Measurements from ENCODE around the gene SMC6. TPM values are rescaled to one million over a fixed set of nuclear protein-coding genes. Genes with fewer than 3 reads are reported as not detected.

Gene SMC6
- total and polyA plus RNA-seq, 10 of the 15 experiments (the other 5 are each of a cell fraction or from before 2014, with no cell fraction given): 12.8 to 63.8 (median 38.8) TPM

DNA sequence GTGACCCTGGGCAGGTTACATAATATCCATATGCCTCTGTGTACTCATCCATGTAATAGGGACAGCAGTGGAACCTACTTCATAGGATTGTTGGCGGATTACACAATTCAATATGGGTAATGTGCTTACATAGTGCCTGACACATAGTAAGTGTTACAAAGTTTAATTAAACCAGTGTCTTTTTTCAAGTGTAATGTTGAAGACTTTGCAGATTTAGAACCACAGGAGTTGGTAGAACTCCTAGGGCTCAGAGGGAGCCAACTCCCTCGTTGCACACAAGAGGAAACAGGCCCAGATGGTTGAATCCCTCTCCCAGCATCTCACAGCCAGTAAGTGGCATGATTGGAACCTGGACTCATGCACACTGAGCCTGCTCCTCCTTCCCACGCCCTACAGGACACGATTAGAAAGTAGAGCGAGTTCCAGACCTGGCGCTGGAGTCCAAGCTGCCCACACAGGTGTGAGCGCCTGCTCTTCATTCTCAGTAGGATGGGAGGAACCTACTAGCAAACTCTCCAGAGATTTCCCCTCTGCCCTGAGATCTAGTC is 115.3 kb downstream of the SMC6 start (continued):
- TF ChIP-seq, protein P1, sequence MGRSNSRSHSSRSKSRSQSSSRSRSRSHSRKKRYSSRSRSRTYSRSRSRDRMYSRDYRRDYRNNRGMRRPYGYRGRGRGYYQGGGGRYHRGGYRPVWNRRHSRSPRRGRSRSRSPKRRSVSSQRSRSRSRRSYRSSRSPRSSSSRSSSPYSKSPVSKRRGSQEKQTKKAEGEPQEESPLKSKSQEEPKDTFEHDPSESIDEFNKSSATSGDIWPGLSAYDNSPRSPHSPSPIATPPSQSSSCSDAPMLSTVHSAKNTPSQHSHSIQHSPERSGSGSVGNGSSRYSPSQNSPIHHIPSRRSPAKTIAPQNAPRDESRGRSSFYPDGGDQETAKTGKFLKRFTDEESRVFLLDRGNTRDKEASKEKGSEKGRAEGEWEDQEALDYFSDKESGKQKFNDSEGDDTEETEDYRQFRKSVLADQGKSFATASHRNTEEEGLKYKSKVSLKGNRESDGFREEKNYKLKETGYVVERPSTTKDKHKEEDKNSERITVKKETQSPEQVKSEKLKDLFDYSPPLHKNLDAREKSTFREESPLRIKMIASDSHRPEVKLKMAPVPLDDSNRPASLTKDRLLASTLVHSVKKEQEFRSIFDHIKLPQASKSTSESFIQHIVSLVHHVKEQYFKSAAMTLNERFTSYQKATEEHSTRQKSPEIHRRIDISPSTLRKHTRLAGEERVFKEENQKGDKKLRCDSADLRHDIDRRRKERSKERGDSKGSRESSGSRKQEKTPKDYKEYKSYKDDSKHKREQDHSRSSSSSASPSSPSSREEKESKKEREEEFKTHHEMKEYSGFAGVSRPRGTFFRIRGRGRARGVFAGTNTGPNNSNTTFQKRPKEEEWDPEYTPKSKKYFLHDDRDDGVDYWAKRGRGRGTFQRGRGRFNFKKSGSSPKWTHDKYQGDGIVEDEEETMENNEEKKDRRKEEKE (IDR thresholded peaks at IDR 0.05): no peak
- no peak for TF ChIP-seq FOXM1 (IDR thresholded peaks at IDR 0.05; ENCODE audit: low read depth, low read length)
- no peak for TF ChIP-seq CREM (IDR thresholded peaks at IDR 0.05; ENCODE audit: low read depth)
- no peak for TF ChIP-seq FOXK2 (IDR thresholded peaks at IDR 0.05)

DNA sequence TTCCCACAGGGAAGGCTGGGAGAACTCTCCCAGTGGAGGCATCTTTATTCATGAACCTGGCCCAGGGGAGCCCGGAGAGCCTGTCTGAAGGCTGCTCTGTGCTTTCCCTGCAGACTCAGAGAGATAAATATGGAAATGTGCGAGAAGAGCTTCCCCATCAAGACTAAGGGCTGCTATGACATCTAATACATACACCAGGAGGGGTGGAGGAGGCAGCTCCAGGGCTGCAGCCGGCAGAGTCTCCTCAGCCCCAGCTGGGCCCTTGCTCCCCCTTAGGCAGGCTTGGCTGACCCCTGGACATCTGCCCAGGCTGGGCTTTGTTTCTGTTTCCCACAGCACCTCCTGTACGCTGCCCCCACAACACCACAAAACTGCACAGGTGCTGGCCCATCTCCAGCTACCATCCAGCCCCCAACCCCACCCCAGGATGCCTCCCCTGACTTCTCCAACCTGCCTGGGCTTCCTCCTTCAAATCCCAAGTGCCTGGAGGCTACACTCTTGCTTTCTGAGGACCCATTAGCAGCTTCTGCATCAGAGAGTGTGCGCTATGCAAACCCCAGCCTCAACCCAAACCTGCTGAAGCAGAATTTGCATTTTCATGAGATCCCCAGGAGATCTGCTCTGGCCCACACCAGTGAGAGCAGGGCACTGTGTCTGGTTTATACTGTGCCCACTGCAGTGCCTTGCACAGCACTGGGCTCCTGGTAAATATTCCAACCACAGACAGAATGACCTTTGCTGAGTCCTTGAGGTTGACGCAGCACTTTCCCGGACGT is 116.3 kb downstream of the SMC6 start:
- Histone ChIP-seq H3K27ac (ENCODE audit: control insufficient read depth, insufficient read depth) (no peak overlapping the region), H3K36me3 (ENCODE audit: control insufficient read depth in 2 of 2, insufficient read depth in 2 of 2, low read length in 1 of 2) (no peaks in the 10 kb centered on the region), H2AFZ (ENCODE audit: control insufficient read depth, low read depth, low read length) (no peak overlapping the region), H3K9me3 (replicated peaks; ENCODE audit: control insufficient read depth, insufficient read depth, low read length) (no peaks in the 10 kb centered on the region), H3K4me1 (ENCODE audit: control insufficient read depth, insufficient read depth, low read length) (no peaks in the 10 kb centered on the region), H4K20me1 (ENCODE audit: control insufficient read depth, insufficient read depth) (no peaks in the 10 kb centered on the region), H3K4me2 (ENCODE audit: control insufficient read depth, insufficient read depth) (no peak overlapping the region), H3K4me3 (no peak overlapping the region), H3K79me2 (ENCODE audit: control insufficient read depth, insufficient read depth, low read length) (no peaks in the 10 kb centered on the region), H3K27me3 (replicated peaks in 1 of 2; ENCODE audit: control insufficient read depth in 2 of 2, insufficient read depth in 2 of 2, low read length in 1 of 2) (no peaks in the 10 kb centered on the region), H3K9ac (ENCODE audit: control insufficient read depth, insufficient read depth, low read length) (no peak overlapping the region)
- no TSS peak for BruUV-seq (replicated peaks)
- DNase-seq (ENCODE audit: low read depth, low spot score) (no peak), FAIRE-seq (no peak), ATAC-seq (peak; percentile 38; the same call in 2 of the 3 replicates)
- POLR2A ChIA-PET: no interaction called here
- in situ Hi-C loops (cut with MboI) (no loop called here), intact Hi-C loops (cut with micrococcal nuclease; ENCODE audit: unreplicated experiment) (no loop called here)
- SMC1A ChIA-PET (ENCODE audit: uncharacterized antibody, unreplicated experiment): interaction anchor here (1.6 to 2.4 kb wide), 2 partner anchors 8 to 34 kb away, joined by 4 to 11 read pairs; no protein-coding TSS in a partner anchor
- RAD21 ChIA-PET (ENCODE audit: unreplicated experiment): no interaction called here
- CTCF ChIA-PET: interaction anchor here (0.7 to 3.3 kb wide), 3 partner anchors 8 to 167 kb away, joined by 3 to 16 read pairs (median 3); no protein-coding TSS in a partner anchor
- WGBS (ENCODE audit: insufficient coverage, insufficient replicate concordance, low lambda C conversion rate, missing lambda C conversion rate): 21% methylated on average over 8 of the region's 8 CpGs
- TF ChIP-seq NR2C1 (IDR thresholded peaks at IDR 0.05): no peak
- no peak for TF ChIP-seq ZNF622 (IDR thresholded peaks at IDR 0.05)
- no peak for TF ChIP-seq WRNIP1 (IDR thresholded peaks at IDR 0.05; ENCODE audit: borderline replicate concordance, low read depth, low read length)
- TF ChIP-seq, protein P2, sequence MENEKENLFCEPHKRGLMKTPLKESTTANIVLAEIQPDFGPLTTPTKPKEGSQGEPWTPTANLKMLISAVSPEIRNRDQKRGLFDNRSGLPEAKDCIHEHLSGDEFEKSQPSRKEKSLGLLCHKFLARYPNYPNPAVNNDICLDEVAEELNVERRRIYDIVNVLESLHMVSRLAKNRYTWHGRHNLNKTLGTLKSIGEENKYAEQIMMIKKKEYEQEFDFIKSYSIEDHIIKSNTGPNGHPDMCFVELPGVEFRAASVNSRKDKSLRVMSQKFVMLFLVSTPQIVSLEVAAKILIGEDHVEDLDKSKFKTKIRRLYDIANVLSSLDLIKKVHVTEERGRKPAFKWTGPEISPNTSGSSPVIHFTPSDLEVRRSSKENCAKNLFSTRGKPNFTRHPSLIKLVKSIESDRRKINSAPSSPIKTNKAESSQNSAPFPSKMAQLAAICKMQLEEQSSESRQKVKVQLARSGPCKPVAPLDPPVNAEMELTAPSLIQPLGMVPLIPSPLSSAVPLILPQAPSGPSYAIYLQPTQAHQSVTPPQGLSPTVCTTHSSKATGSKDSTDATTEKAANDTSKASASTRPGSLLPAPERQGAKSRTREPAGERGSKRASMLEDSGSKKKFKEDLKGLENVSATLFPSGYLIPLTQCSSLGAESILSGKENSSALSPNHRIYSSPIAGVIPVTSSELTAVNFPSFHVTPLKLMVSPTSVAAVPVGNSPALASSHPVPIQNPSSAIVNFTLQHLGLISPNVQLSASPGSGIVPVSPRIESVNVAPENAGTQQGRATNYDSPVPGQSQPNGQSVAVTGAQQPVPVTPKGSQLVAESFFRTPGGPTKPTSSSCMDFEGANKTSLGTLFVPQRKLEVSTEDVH (IDR thresholded peaks at IDR 0.05; ENCODE audit: low read depth, partially characterized antibody): no peak
- TF ChIP-seq RUNX3 (IDR thresholded peaks at IDR 0.05; ENCODE audit: low read length): no peak
- no peak for TF ChIP-seq SMARCA5 (IDR thresholded peaks at IDR 0.05)
- TF ChIP-seq PAX5 (IDR thresholded peaks at IDR 0.05; ENCODE audit: borderline replicate concordance, low read depth, low read length): no peak
- TF ChIP-seq SMAD1 (IDR thresholded peaks at IDR 0.05; ENCODE audit: low read depth, partially characterized antibody): no peak
- TF ChIP-seq, protein P3, sequence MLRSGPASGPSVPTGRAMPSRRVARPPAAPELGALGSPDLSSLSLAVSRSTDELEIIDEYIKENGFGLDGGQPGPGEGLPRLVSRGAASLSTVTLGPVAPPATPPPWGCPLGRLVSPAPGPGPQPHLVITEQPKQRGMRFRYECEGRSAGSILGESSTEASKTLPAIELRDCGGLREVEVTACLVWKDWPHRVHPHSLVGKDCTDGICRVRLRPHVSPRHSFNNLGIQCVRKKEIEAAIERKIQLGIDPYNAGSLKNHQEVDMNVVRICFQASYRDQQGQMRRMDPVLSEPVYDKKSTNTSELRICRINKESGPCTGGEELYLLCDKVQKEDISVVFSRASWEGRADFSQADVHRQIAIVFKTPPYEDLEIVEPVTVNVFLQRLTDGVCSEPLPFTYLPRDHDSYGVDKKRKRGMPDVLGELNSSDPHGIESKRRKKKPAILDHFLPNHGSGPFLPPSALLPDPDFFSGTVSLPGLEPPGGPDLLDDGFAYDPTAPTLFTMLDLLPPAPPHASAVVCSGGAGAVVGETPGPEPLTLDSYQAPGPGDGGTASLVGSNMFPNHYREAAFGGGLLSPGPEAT (IDR thresholded peaks at IDR 0.05; ENCODE audit: low read depth): no peak
- TF ChIP-seq SUPT20H (IDR thresholded peaks at IDR 0.05; ENCODE audit: borderline replicate concordance, control insufficient read depth, low read depth, low read length): no peak
- TF ChIP-seq TAF1 (IDR thresholded peaks at IDR 0.05; ENCODE audit: borderline replicate concordance, low read depth, low read length): no peak
